IMR-90 (cell line): ENCODE data around the gene GFER. TPM values are rescaled to one million over a fixed set of nuclear protein-coding genes. Genes with fewer than 3 reads are reported as not detected.

Experiments used
- ATAC-seq: fragments of 200-7000 bp; cut with Tn5 transposase; 2 replicates; pipeline ENCODE4 v1.9.1; 2020; ENCODE audit warnings: low read depth, mild to moderate bottlenecking, moderate library complexity
- BruUV-seq: library from RNA; stranded (reverse); fragments of 400-500 nt; replicated peaks from 2 replicates; lab custom pipeline; 2021; lab: Mats Ljungman, UMichigan
- CTCF ChIA-PET: fragments of 300-600 bp; formaldehyde crosslinking; extraction: SDS; loops from one replicate; lab custom pipeline; 2021; ENCODE audit warnings: antibody characterized with exemption; lab: Yijun Ruan, JAX
- POLR2A ChIA-PET: fragments of 300-600 bp; sonication (Branson Sonifier 250); formaldehyde crosslinking; loops from one replicate; lab custom pipeline; 2022; ENCODE audit warnings: antibody characterized with exemption; ENCODE audit not compliant: unreplicated experiment; lab: Charles Lee
- DNase-seq: peaks from one replicate; pipeline ENCODE4 v3.0.0; 2013
- H2AFZ ChIP-seq: replicated peaks from 2 replicates; pipeline ENCODE3; 2013; ENCODE audit warnings: low read length, mild to moderate bottlenecking; ENCODE audit not compliant: poor library complexity
- H2AK5ac ChIP-seq: 2 replicates; pipeline ENCODE4 v1.6.1; 2013; ENCODE audit warnings: low read depth, low read length, inconsistent platforms
- H2AK9ac ChIP-seq: replicated peaks from 2 replicates; pipeline ENCODE3; 2013; ENCODE audit warnings: mild to moderate bottlenecking, low read depth, low read length, moderate library complexity; ENCODE audit not compliant: poor library complexity
- H2BK120ac ChIP-seq: 2 replicates; pipeline ENCODE4 v1.6.1; 2013; ENCODE audit warnings: low read depth, low read length, inconsistent platforms
- H2BK15ac ChIP-seq: 3 replicates; pipeline ENCODE4 v1.6.1; 2013; ENCODE audit warnings: low read depth, low read length, inconsistent platforms
- H2BK20ac ChIP-seq: 2 replicates; pipeline ENCODE4 v1.6.1; 2013; ENCODE audit warnings: low read depth, mild to moderate bottlenecking, inconsistent platforms, low read length, moderate library complexity
- H2BK5ac ChIP-seq: 2 replicates; pipeline ENCODE4 v1.6.1; 2013; ENCODE audit warnings: mild to moderate bottlenecking, low read depth, low read length, inconsistent platforms; ENCODE audit not compliant: poor library complexity, severe bottlenecking
- H3K14ac ChIP-seq: replicated peaks from 2 replicates; pipeline ENCODE4 v1.6.1; 2013; ENCODE audit warnings: low read depth, low read length, inconsistent platforms
- H3K18ac ChIP-seq: 2 replicates; pipeline ENCODE4 v1.6.1; 2013; ENCODE audit warnings: low read depth, low read length, control low read depth
- H3K23ac ChIP-seq: 2 replicates; pipeline ENCODE4 v1.6.1; 2013; ENCODE audit warnings: low read depth, low read length, inconsistent platforms
- H3K27ac ChIP-seq: 2 replicates; pipeline ENCODE4 v1.5.1; 2013; ENCODE audit warnings: mild to moderate bottlenecking, control low read depth, low read length; ENCODE audit not compliant: insufficient read depth
- H3K27me3 ChIP-seq: 2 replicates; pipeline ENCODE4 v1.6.1; 2013; ENCODE audit warnings: low read length; ENCODE audit not compliant: control insufficient read depth, insufficient read depth
- H3K36me3 ChIP-seq: 2 replicates; pipeline ENCODE4 v1.6.1; 2013; ENCODE audit warnings: low read length, mixed read lengths; ENCODE audit not compliant: control insufficient read depth, insufficient read depth
- H3K4ac ChIP-seq: 2 replicates; pipeline ENCODE4 v1.6.1; 2013; ENCODE audit warnings: low read depth, low read length, inconsistent platforms
- H3K4me1 ChIP-seq: 2 replicates; pipeline ENCODE4 v1.6.1; 2013; ENCODE audit warnings: low read length, mixed read lengths; ENCODE audit not compliant: control insufficient read depth, insufficient read depth
- H3K4me2 ChIP-seq: 2 replicates; pipeline ENCODE4 v1.6.1; 2013; ENCODE audit warnings: low read depth, mild to moderate bottlenecking, control low read depth, low read length, moderate library complexity
- H3K4me3 ChIP-seq: 2 replicates; pipeline ENCODE4 v1.5.1; 2013; ENCODE audit warnings: low read depth, mild to moderate bottlenecking, control low read depth, low read length, moderate library complexity; ENCODE audit not compliant: insufficient read depth
- H3K56ac ChIP-seq: 2 replicates; pipeline ENCODE4 v1.6.1; 2013; ENCODE audit warnings: low read length, inconsistent platforms; ENCODE audit not compliant: insufficient read depth; ENCODE audit errors: extremely low read depth
- H3K79me1 ChIP-seq, 2 experiments: 2 replicates each; pipeline ENCODE4 v1.6.1; 2013; ENCODE audit warnings: low read length in 2 of 2, inconsistent platforms in 1 of 2, low read depth in 1 of 2
- H3K9ac ChIP-seq: 2 replicates; pipeline ENCODE4 v1.6.1; 2013; ENCODE audit warnings: low read depth, low read length, control low read depth
- H3K9me1 ChIP-seq: 2 replicates; pipeline ENCODE4 v1.6.1; 2013; ENCODE audit warnings: low read length, inconsistent platforms; ENCODE audit not compliant: insufficient read depth
- H3K9me3 ChIP-seq: 2 replicates; pipeline ENCODE4 v1.6.1; 2013; ENCODE audit warnings: low read length; ENCODE audit not compliant: control insufficient read depth, insufficient read depth
- H4K20me1 ChIP-seq: 2 replicates; pipeline ENCODE4 v1.6.1; 2013; ENCODE audit warnings: low read length, inconsistent platforms; ENCODE audit not compliant: insufficient read depth
- H4K5ac ChIP-seq: 2 replicates; pipeline ENCODE4 v1.6.1; 2013; ENCODE audit warnings: mild to moderate bottlenecking, low read depth, low read length, control low read depth
- H4K8ac ChIP-seq, 2 experiments: 2 replicates each; pipeline ENCODE4 v1.6.1; 2013; ENCODE audit warnings: low read depth in 2 of 2, low read length in 2 of 2, control low read depth in 1 of 2, inconsistent platforms in 1 of 2
- H4K91ac ChIP-seq: 2 replicates; pipeline ENCODE4 v1.6.1; 2013; ENCODE audit warnings: low read depth, low read length, inconsistent platforms; ENCODE audit not compliant: insufficient read depth
- MAZ ChIP-seq: IDR thresholded peaks from 2 replicates; pipeline ENCODE4 v1.6.1; 2012; ENCODE audit warnings: low read depth, mild to moderate bottlenecking, low read length, improper control_type of control experiment, moderate library complexity, borderline replicate concordance
- MXI1 ChIP-seq: IDR thresholded peaks from 2 replicates; pipeline ENCODE4 v1.6.1; 2012; ENCODE audit warnings: low read depth, mild to moderate bottlenecking, low read length, moderate library complexity, borderline replicate concordance
- POLR2A ChIP-seq: IDR thresholded peaks from 2 replicates; pipeline ENCODE4 v1.6.1; 2012; ENCODE audit warnings: mild to moderate bottlenecking, low read depth, low read length
- RAD21 ChIP-seq: IDR thresholded peaks from 2 replicates; pipeline ENCODE4 v1.6.1; 2012; ENCODE audit warnings: low read length, improper control_type of control experiment
- USF2 ChIP-seq: fragments of 150-350 bp; IDR thresholded peaks from 2 replicates; pipeline ENCODE4 v1.6.1; 2017; ENCODE audit warnings: mild to moderate bottlenecking, antibody characterized with exemption, low read length, low read depth
- WGBS, 2 experiments: methylation state at CpG; one replicate each; pipeline versions ENCODE4 v1.1.5 to v1.1.7; 2013; ENCODE audit warnings: missing lambda C conversion rate in 2 of 2; ENCODE audit not compliant: insufficient read length in 1 of 2; ENCODE audit errors: extremely low coverage in 2 of 2; 5-methylcytosine and 5-hydroxymethylcytosine counted together
- dilution Hi-C: fragments of 300-500 bp; cut with HindIII; formaldehyde crosslinking; loops from one replicate; pipeline ENCODE4 v1.14.3; 2018; ENCODE audit warnings: low sequenced_read_pairs; ENCODE audit not compliant: unreplicated experiment
- in situ Hi-C: fragments of 300-500 bp; cut with MboI; formaldehyde crosslinking; loops from 3 replicates; pipeline ENCODE4 v1.14.3; 2019; ENCODE audit warnings: low sequenced_read_pairs, inconsistent platforms, mixed read lengths
- intact Hi-C: fragments of 100-400 bp; cut with micrococcal nuclease; formaldehyde crosslinking; loops from 2 replicates; pipeline ENCODE4 v1.10.0; 2022
- polyA plus RNA-seq, 3 experiments: library from polyadenylated mRNA; depleted of rRNA; stranded (reverse); fragments of >200 nt; gene quantifications; 2 replicates each; pipeline ENCODE4 v1.2.3, GENCODE V29; 2012; ENCODE audit warnings: low replicate concordance in 1 of 3
- total RNA-seq: library from RNA; depleted of rRNA; stranded (reverse); fragments of >200 nt; gene quantifications from 2 replicates; pipeline ENCODE4 v1.2.3, GENCODE V29; 2012

Gene GFER
- total and polyA plus RNA-seq, 2 of the 4 experiments (the other 2 are of a cell fraction): 6.8 to 19.8 TPM

- no peaks in the 10 kb centered on the region for H3K27me3 ChIP-seq
- peaks cover 8% of the 10 kb centered on the region; the same call in 1 of the 2 replicates for H3K9me1 ChIP-seq
- dilution Hi-C loops (no loop called here), intact Hi-C loops (no loop called here), in situ Hi-C loops (no loop called here)
- peak within 1 kb of the TSS; percentile 27; the same call in 1 of the 2 replicates for H2BK20ac ChIP-seq
- peak within 1 kb of the TSS; percentile 97 for H2AFZ ChIP-seq
- peak within 1 kb of the TSS; percentile 94 for H3K27ac ChIP-seq
- peak within 1 kb of the TSS; percentile 99 for H3K4me2 ChIP-seq
- peaks cover 42% of the 10 kb centered on the region for H4K20me1 ChIP-seq
- peak within 1 kb of the TSS; percentile 17; the same call in 1 of the 3 replicates for H2BK15ac ChIP-seq
- peak within 1 kb of the TSS; percentile 98 for H2AK9ac ChIP-seq
- ChIA-PET CTCF (no interaction called here), POLR2A (no interaction called here)
- peak within 1 kb of the TSS; percentile 100 for H4K5ac ChIP-seq
- H3K9me3 ChIP-seq: no peaks in the 10 kb centered on the region
- H3K79me1 ChIP-seq: peaks cover 9 to 52% of the 10 kb centered on the region in 2 experiments; a peak in 3 of 4 replicates
- H3K14ac ChIP-seq: peak within 1 kb of the TSS; percentile 100
- peak; percentile 84 for DNase-seq
- BruUV-seq: TSS peak; percentile 98
- H3K36me3 ChIP-seq: peaks cover 9% of the 10 kb centered on the region
- H2BK5ac ChIP-seq: peak within 1 kb of the TSS; percentile 95
- H3K18ac ChIP-seq: peak within 1 kb of the TSS; percentile 99
- H3K4me3 ChIP-seq: peak within 1 kb of the TSS; percentile 98
- peak within 1 kb of the TSS; percentile 95 for H3K56ac ChIP-seq
- H4K91ac ChIP-seq: peak within 1 kb of the TSS; percentile 95
- peak within 1 kb of the TSS; percentile 97 for H3K23ac ChIP-seq
- H2AK5ac ChIP-seq: peak within 1 kb of the TSS; percentile 99
- peak; percentile 92 for ATAC-seq
- H3K9ac ChIP-seq: peak within 1 kb of the TSS; percentile 99
- peak within 1 kb of the TSS; percentile 100 for H3K4ac ChIP-seq
- H2BK120ac ChIP-seq: peak within 1 kb of the TSS; percentile 84
- peaks cover 20% of the 10 kb centered on the region for H3K4me1 ChIP-seq
- peak within 1 kb of the TSS; percentile 99 for H4K8ac ChIP-seq
- WGBS, 2 experiments: 0% methylated on average over 27 of the region's 52 CpGs; no CpG with 5 or more reads in 1 of the 2 experiments
- TF ChIP-seq POLR2A (peak; percentile 97), MXI1 (peak; percentile 80), USF2 (peak; percentile 79), MAZ (0 out of 2 replicates have a peak, but pooled peaks have one; percentile 18), RAD21 (no peak)
These were observed 26.0 kb downstream of the GFER start, which contains the start of gene ZNF598 for GRCh38 chr16:2009791-2010510. Gene ZNF598, minus strand, starts transcription at chr16:2009821.
